NCI-H446 (cell line): ENCODE measurements around the gene ADAMTS14.

Experiments used
- DNase-seq, 2 experiments: peaks; one replicate each; lab custom pipeline; 2025; lab: John Stamatoyannopoulos, UW

Gene ADAMTS14

GRCh38 chr10:70729763-70730357, 57.6 kb downstream of the ADAMTS14 start:
- peak; percentile 40 to 81 for DNase-seq

- DNase-seq = no peak
Measured at GRCh38 chr10:70730955-70731354, 58.6 kb downstream of the ADAMTS14 start.

GRCh38 chr10:70732569-70732968, 60.3 kb downstream of the ADAMTS14 start:
- DNase-seq = no peak

GRCh38 chr10:70733051-70733450, 60.7 kb downstream of the ADAMTS14 start:
- no peak for DNase-seq

GRCh38 chr10:70735161-70735560, 62.9 kb downstream of the ADAMTS14 start:
- DNase-seq = no peak

GRCh38 chr10:70736525-70736924, 64.2 kb downstream of the ADAMTS14 start:
- DNase-seq = no peak

- DNase-seq = no peak
Measured at GRCh38 chr10:70737250-70737649, 64.9 kb downstream of the ADAMTS14 start.

GRCh38 chr10:70738006-70738760, 65.9 kb downstream of the ADAMTS14 start:
- DNase-seq = no peak

- no peak for DNase-seq
Measured at GRCh38 chr10:70738761-70739121, 66.4 kb downstream of the ADAMTS14 start.

GRCh38 chr10:70740406-70741288, 68.3 kb downstream of the ADAMTS14 start:
- no peak for DNase-seq

GRCh38 chr10:70742537-70743429, 70.5 kb downstream of the ADAMTS14 start:
- DNase-seq = no peak

GRCh38 chr10:70743430-70743788, 71.1 kb downstream of the ADAMTS14 start:
- no peak for DNase-seq

GRCh38 chr10:70743879-70744278, 71.6 kb downstream of the ADAMTS14 start:
- no peak for DNase-seq

GRCh38 chr10:70744617-70745143, 72.4 kb downstream of the ADAMTS14 start:
- DNase-seq = no peak

- no peak for DNase-seq
Measured at GRCh38 chr10:70745555-70745954, 73.2 kb downstream of the ADAMTS14 start.

- no peak for DNase-seq
Measured at GRCh38 chr10:70747192-70747965, 75.1 kb downstream of the ADAMTS14 start.

GRCh38 chr10:70748305-70748704, 76.0 kb downstream of the ADAMTS14 start:
- no peak for DNase-seq

- no peak for DNase-seq
Measured at GRCh38 chr10:70748801-70749573, 76.7 kb downstream of the ADAMTS14 start.

GRCh38 chr10:70749756-70750155, 77.5 kb downstream of the ADAMTS14 start:
- DNase-seq = no peak

- DNase-seq = no peak
Measured at GRCh38 chr10:70750156-70750703, 77.9 kb downstream of the ADAMTS14 start.
